KBM-7 (cell line): ENCODE data around the gene SORBS1.
"Not testable (repeated sequence)": the region's sequence is repeated elsewhere in the genome, so short reads cannot be mapped to it uniquely, and the experiment has no call there.

Experiments
- DNase-seq: peaks from one replicate; pipeline ENCODE4 v3.0.0-alpha.2; 2015
- in situ Hi-C: fragments of 300-500 bp; cut with MboI; formaldehyde crosslinking; loops from 2 replicates; pipeline ENCODE4 v1.14.3; 2020; ENCODE audit warnings: low sequenced_read_pairs, low pct_unique_long_range_greater_than_20kb, mixed read lengths

SORBS1 gene

GRCh38 chr10:95350830-95351228 lies 210.3 kb downstream of the SORBS1 start:
- in situ Hi-C loops: no loop called here
- DNase-seq: no peak

- no peak for DNase-seq
- in situ Hi-C loops: no loop called here
Observed at GRCh38 chr10:95350219-95350829, 210.8 kb downstream of the SORBS1 start.

DNA sequence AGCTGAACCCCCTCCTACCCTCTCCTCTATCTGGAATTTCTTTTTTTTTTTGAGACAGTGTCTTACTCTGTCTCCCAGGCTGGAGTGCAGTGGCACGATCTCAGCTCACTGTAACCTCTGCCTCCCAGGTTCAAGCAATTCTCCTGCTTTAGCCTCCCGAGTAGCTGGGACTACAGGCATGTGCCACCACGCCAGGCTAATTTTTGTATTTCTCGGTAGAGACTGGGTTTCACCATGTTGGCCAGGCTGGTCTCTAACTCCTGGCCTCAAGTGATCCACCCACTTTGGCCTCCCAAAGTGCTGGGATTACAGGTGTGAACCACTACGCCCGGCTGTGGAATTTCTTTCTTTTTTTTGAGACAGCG lies 213.8 kb downstream of the SORBS1 start:
- DNase-seq, in situ Hi-C loops: not testable (repeated sequence)

GRCh38 chr10:95346715-95347401 lies 214.3 kb downstream of the SORBS1 start:
- no peak for DNase-seq
- in situ Hi-C loops: no loop called here

DNA sequence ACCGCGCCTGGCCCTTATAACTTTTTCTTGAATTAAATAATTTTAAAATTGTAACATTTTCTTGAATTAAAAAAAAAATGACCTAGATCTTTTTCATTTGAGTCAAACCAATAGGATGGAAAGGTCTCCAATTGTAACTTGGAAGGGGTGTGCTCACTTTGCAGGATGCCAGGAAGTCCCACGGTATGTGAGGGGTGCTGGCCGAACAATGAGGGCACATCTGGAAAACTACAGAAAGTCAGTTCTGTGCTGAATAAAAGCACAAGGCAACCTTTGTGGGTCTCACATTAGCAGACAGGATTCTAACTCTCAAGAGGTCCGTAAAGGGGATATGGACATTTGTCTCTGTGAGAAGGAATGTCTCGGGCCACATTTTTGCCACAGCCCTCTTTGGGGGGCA lies 217.6 kb downstream of the SORBS1 start:
- in situ Hi-C loops: no loop called here
- no peak for DNase-seq

- no peak for DNase-seq
- in situ Hi-C loops: no loop called here
Observed at GRCh38 chr10:95341716-95342130, 219.4 kb downstream of the SORBS1 start.

- DNase-seq: no peak
- in situ Hi-C loops: no loop called here
Observed at GRCh38 chr10:95339863-95340262, 221.3 kb downstream of the SORBS1 start.

DNA sequence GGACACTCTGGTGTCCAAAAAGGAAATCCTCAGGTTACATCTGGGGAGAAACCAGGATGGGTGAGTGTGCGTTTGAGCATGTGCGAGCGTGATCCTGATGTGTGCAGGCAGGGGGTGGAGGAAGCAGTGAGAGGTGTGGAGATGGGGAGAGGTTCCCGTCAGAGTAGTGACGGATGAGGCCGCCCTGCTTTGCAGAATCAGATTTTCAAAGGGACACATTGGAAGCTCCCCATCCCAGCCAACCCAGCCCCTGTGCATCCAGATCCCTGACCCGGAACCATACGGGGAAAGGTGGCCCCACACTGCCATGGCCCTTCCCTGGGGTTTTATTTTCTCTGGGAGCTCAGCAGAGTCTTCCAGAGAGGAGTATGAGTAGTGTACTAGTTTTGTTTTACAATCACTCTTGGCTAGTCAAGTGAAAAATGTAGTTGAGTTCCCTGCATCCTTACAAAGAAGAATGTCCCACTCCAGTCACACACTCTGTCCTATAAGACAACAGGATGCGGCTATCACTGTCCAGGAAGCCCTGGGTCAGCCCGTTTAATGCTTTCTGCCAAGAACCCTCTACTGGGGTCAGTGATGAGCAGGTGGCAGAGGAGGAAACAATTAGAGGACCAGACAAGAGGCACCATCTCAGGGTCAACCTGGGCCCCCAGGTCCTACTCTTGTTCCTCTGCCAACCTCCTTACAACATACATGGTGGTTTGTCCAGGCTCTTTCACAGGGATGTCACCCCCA lies 223.6 kb downstream of the SORBS1 start:
- DNase-seq: no peak
- in situ Hi-C loops: no loop called here

- DNase-seq: no peak
- in situ Hi-C loops: no loop called here
Observed at GRCh38 chr10:95336702-95337101, 224.5 kb downstream of the SORBS1 start.

DNA sequence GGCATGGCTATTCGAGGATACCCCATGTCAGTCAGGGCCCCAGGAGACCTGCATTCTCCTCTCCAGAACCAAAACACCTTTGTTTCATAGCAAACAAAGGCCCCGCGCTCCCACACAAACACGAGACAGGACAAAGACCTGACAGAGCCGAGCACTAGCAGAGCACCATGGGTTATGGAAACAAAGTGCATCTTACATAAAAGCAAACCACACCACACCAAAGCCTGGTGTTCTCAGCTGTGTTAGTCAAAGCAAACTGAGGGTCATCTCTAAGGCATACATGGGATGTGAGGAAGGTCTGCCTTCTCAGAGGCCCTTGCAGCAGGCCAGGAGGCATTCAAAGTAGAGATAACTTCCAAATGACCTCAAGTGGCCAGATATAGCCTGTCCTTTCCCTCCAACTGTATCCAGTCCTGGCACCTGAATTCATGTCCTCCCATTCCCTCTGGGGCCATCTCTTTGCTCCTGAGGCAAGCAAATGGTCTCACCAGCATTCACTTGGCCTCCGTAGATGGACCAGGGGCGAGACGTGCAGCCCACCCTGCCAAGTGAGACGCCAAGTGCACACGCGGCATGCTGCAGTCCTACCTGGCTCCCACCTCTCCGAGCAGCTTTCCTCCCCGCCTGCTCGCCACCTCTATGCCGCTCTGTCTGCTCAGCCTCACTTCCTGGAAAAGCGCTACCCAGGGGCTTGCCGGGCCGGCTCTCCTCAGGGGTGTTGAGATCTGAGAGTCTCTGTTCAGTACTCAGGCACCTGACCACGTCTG lies 225.1 kb downstream of the SORBS1 start:
- no peak for DNase-seq
- in situ Hi-C loops: no loop called here

- DNase-seq: no peak
- in situ Hi-C loops: no loop called here
Observed at GRCh38 chr10:95334805-95335144, 226.4 kb downstream of the SORBS1 start.

DNA sequence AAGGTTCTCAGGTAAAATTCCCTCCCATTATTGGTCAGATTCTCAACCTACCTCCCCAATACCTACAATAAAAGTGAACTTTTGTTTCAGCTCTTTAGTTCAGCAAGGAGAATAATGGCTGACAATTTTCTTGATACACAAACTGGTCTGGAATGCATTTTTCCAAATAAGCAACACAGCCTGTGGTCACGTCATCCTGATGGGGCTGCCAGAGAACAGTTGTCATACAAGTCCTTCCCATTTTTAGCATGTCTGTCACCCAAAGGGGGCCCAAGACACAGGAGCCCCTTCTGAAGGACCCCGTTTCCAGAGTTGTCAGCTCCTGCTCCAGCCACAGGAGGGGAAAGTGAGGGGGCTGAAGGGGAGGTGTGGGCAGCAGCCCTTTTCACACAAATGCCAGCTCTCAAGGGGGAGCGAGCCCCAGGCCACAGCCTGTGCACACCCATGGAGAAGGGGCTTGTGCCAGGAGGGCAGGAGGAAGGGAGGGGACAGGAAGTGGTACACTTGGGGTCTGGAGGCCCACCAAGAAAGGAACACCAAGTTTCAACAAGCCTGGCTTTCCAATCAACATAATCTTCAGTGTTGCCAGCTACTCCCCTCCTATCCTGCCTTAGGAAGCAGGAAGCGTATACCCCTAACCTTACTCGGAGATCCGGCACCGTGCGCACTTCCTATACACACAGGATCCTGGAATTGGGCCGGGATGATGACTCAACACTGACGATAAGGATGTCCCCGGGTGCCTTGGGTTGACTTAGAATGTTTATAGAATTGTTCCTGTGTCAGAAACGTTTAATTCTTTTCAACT lies 227.0 kb downstream of the SORBS1 start:
- in situ Hi-C loops: no loop called here
- DNase-seq: no peak

GRCh38 chr10:95332666-95333249 lies 228.4 kb downstream of the SORBS1 start:
- in situ Hi-C loops: no loop called here

DNA sequence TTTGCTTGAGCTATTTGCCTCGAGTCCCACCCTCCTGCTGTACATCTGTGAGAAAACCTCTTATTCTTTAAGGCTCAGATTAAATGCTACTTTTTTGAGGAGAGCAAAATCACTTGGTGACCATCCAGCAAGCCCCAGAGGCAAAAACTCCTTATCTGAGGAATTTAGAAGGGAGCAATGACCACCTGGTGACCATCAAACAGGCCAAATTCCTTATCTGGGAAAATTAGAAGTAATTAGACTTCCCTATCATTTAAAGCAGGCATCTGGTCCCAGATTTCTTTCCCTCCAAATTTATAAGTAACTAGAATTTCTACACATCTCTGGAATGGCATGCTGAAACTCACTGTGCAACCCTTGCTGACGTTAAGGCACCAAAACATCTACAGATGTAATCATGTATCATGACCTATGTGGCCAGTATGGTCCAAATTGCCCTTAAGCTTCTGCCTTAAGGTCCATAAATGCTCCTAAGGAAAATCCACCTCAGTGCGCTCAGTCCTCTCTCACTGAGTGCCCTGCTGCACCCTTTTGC lies 229.5 kb downstream of the SORBS1 start:
- in situ Hi-C loops: no loop called here
- no peak for DNase-seq

More at GRCh38 chr10:95332666-95333249, 228.4 kb downstream of the SORBS1 start:
- no peak for DNase-seq

- no peak for DNase-seq
- in situ Hi-C loops: no loop called here
Observed at GRCh38 chr10:95330966-95331453, 230.2 kb downstream of the SORBS1 start.

DNA sequence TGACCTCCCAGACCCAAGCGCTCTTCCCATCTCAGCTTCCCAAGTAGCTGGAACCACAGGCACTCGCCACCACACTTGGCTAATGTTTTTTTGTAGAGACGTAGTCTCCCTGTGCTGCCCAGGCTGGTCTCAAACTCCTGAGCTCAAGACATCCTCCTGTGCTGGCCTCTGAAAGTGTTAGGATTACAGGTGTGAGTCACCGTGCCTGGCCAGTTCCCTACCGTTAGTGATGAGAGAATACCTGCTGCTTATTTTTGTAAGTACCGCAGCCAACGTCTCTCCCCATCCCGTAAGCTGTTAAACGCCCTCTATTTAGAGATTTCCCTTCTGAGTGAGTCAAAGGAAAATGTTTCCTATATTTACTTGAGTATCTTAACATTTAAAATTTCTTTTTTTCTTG lies 231.9 kb downstream of the SORBS1 start:
- in situ Hi-C loops: no loop called here
- no peak for DNase-seq

DNA sequence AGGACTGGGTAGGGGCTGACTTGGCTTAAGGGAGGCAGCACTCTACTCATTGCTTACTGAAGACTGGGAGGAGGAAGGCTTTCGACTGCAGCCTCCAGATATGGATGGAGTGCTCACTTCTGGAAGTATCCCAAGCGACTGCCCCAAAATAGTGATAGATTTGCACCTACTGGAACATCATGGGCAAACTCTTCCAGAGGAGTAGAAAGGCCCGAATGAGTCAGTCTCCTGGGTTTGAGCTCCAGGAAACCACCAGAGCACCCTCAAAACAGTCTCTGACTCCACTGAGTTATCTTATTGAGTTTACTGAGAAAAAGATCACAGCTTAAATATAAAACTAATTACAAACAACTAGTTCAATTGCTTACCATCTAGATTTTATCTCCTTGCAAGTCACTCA lies 233.2 kb downstream of the SORBS1 start:
- no peak for DNase-seq
- in situ Hi-C loops: no loop called here

GRCh38 chr10:95327367-95327766 lies 233.8 kb downstream of the SORBS1 start:
- no peak for DNase-seq
- in situ Hi-C loops: no loop called here
